GM19468 (cell line): Measurements from ENCODE around the gene KLHDC8A.
"Not testable (repeated sequence)": the region's sequence is repeated elsewhere in the genome, so short reads cannot be mapped to it uniquely, and the experiment has no call there.

ENCODE experiments used
- ATAC-seq: cut with Tn5 transposase; IDR thresholded peaks from one replicate; pipeline ENCODE4 v1.9.1; 2021; ENCODE audit warnings: mild to moderate bottlenecking, moderate library complexity, moderate number of reproducible peaks; ENCODE audit not compliant: unreplicated experiment; ENCODE audit errors: extremely low read depth

The KLHDC8A gene

GRCh38 chr1:205373022-205373797 is 16.5 kb upstream of the KLHDC8A start:
- no peak for ATAC-seq

GRCh38 chr1:205371871-205372660 is 15.3 kb upstream of the KLHDC8A start:
- ATAC-seq, result no peak

- no peak for ATAC-seq
Observed at GRCh38 chr1:205370780-205371179, 14.1 kb upstream of the KLHDC8A start.

- no peak for ATAC-seq
Observed at GRCh38 chr1:205369701-205370123, 13.0 kb upstream of the KLHDC8A start.

DNA sequence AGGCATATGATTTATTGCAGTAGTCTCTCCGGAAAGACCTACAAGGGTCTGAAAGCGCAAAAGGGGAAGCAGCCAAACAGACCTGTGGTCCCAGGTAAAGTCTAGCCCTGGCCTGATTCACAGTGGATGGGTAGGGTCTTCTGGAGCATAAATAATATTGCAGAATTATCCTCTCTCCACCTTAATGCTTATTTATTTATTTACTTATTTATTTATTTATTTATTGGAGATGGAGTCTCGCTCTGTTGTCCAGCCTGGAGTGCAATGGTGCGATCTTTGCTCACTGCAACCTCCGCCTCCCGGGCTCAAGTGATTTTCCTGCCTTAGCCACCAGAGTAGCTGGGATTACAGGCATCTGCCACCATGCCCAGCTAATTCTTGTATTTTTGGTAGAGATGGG is 11.8 kb upstream of the KLHDC8A start:
- no peak for ATAC-seq

- ATAC-seq, result no peak
Observed at GRCh38 chr1:205365945-205366463, 9.3 kb upstream of the KLHDC8A start.

GRCh38 chr1:205365086-205365485 is 8.4 kb upstream of the KLHDC8A start:
- ATAC-seq, result not testable (repeated sequence)

GRCh38 chr1:205360891-205361290 is 4.2 kb upstream of the KLHDC8A start:
- ATAC-seq, result no peak

GRCh38 chr1:205359771-205360565 is 3.2 kb upstream of the KLHDC8A start:
- ATAC-seq, result no peak

- ATAC-seq, result no peak
Observed at GRCh38 chr1:205358579-205358978, 1.9 kb upstream of the KLHDC8A start.

DNA sequence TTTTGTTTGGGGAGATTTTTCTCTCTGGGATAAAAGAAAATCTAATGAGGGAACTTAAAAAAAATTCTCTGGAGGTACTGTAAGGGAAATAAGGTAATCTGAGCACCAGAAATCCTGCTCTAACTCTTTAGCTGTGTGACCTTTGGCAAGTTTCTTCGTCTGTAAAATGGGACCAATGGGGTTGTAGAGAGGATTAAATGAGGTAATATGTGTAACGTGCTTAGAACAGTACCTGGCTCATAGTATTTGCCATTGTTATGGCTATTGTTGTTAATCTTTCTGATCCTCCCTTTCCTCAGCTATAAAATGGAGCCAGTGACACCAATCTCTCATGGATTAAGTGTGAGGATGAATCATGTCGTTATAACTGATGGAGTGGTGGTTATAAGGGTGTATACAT is 845 bp upstream of the KLHDC8A start:
- ATAC-seq, result no peak

GRCh38 chr1:205355075-205355453 is 1.7 kb downstream of the KLHDC8A start:
- no peak for ATAC-seq

DNA sequence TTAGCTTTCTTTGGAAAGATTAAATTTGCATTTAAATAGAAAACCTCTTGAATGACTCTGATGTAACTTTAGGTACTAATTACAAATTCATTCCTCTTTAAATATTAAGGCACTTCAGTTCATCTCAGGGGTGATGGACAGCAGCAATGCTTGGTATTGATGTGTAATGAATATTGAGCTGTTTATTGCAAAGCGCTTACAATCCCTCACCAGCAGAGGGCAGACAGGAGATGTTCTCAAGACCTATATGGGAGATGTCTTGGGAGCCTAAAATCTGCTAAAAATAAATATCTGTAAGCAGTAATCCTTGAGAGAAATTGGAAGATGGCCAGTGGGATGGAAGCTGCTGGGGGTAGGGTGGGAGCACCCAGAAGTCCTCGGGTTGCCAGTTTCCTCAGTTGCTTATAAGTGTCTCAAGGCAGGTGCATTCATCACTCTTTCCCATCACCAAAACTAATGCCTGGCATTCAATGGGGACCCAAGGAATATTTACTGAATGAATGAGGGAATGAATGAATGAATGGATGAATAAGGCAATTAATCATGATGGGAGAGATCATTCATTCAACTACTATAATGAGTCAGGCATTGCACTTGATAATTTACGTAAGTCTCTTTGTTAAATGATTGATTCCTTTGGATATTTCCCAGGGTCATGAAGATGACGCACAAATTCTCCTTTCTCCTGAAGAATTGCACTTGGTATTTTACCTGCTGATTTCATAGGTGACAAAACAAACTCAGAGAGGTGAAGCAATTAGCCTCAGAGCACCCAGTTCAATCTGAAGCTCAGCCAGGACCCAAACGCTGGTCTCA is 2.3 kb downstream of the KLHDC8A start:
- ATAC-seq, result no peak

DNA sequence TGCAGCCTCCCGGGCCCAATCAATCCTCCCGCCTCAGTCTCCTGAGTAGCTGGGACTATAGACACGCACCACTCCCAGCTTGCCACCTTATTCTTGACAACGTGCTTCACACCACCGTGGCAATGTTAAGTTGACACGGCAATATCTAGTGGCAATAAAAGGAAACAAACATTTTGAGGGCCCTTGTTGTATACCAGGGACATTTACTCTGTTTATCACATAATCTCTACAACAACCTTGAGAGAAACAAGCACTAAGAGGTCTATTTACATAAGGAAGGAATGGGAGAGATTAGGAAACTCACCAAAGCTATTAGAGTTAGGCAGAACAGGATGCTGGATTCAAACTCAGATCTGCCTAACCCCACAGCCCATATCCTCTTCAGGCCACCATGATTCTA is 3.1 kb downstream of the KLHDC8A start:
- no peak for ATAC-seq

GRCh38 chr1:205353191-205353590 is 3.5 kb downstream of the KLHDC8A start:
- ATAC-seq, result no peak

GRCh38 chr1:205351984-205352713 is 4.6 kb downstream of the KLHDC8A start:
- no peak for ATAC-seq

DNA sequence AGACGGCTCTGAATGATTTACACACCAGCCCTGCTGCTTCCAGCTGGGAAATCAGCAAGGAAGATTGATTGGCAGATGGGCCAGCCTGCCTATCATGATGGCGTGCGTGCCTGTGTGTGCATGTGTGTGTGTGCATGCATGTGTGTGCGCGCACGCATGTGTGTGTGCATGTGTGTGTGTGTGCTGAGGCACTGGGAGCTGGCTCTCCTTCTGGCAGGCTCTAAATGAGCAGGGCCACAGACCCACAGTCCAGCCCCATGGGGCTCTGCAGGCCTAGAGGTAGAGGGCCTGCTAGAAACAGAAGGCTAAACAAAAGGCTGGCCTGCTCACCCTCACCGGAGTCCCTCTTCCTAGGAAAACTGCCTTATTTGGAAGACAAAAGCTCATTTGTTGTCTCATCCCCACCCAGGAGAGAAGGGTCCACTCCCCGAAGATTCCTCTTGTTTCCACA is 6.0 kb downstream of the KLHDC8A start:
- ATAC-seq, result no peak

DNA sequence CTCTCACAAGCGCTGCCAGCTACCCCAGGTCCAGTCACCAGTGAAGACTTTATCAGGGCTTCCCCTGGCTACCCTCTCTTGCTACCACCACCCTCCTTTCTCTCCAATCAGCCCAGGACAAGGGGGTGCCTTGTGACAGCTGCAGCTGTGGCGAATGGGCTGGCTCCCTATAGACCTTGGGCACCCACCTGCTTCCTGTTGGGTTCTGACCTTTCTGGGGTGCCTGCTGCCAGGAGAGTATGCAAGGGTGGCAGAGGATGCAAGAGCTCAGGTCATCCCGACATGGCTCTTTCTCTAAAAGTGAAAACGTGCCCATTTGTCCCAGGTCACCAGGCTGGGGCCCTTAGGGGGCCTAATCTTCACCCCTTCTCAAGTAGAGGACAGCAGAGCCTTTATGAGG is 6.6 kb downstream of the KLHDC8A start:
- no peak for ATAC-seq
